Activated B cell treated with CpG ODN at 0.5 μM for 24 hours (primary cell): Measurements from ENCODE around the gene TRAPPC2. TPM values are rescaled to one million over a fixed set of nuclear protein-coding genes. Genes with fewer than 3 reads are reported as not detected.

Experiments used
- ATAC-seq: fragments of 200-7000 bp; cut with Tn5 transposase; one replicate; pipeline ENCODE4 v1.10.0; 2021; ENCODE audit warnings: low read depth, mild to moderate bottlenecking, moderate library complexity
- CTCF ChIA-PET: fragments of 350-600 bp; sonication (Branson Sonifier 250); formaldehyde crosslinking; loops from one replicate; lab custom pipeline; 2021; ENCODE audit warnings: antibody characterized with exemption; lab: Charles Lee
- POLR2A ChIA-PET: fragments of 350-600 bp; sonication (Branson Sonifier 250); formaldehyde crosslinking; loops from one replicate; lab custom pipeline; 2021; ENCODE audit warnings: antibody characterized with exemption; lab: Charles Lee
- DNase-seq: peaks from one replicate; pipeline ENCODE4 v3.0.0; 2022
- H3K27ac Mint-ChIP-seq: one replicate; pipeline ENCODE4 v1.8.0; 2020; ENCODE audit warnings: mixed read lengths
- H3K27me3 Mint-ChIP-seq: one replicate; pipeline ENCODE4 v1.8.0; 2021; ENCODE audit warnings: mixed read lengths
- H3K36me3 Mint-ChIP-seq: one replicate; pipeline ENCODE4 v1.8.0; 2021; ENCODE audit warnings: low read depth, mixed read lengths
- H3K4me1 Mint-ChIP-seq: one replicate; pipeline ENCODE4 v1.8.0; 2021; ENCODE audit warnings: mixed read lengths
- H3K4me3 Mint-ChIP-seq: one replicate; pipeline ENCODE4 v1.8.0; 2020; ENCODE audit warnings: mild to moderate bottlenecking, mixed read lengths
- H3K9me3 Mint-ChIP-seq: one replicate; pipeline ENCODE4 v1.8.0; 2020; ENCODE audit warnings: mixed read lengths
- intact Hi-C: fragments of 100-400 bp; cut with micrococcal nuclease; formaldehyde crosslinking; loops from one replicate; pipeline ENCODE4 v1.15.1; 2024
- total RNA-seq: library from RNA; stranded (reverse); gene quantifications from 2 replicates; pipeline ENCODE4 v1.2.3, GENCODE V29; 2022
- TF ChIP-seq, protein P1 (sequence below): fragments of 200-600 bp; IDR thresholded peaks from one replicate; pipeline ENCODE4 v1.8.0; 2022; ENCODE audit warnings: antibody characterized with exemption, mild to moderate bottlenecking

TRAPPC2 gene
- total RNA-seq, 1 donor from 2014 or later = 26.7 TPM

DNA sequence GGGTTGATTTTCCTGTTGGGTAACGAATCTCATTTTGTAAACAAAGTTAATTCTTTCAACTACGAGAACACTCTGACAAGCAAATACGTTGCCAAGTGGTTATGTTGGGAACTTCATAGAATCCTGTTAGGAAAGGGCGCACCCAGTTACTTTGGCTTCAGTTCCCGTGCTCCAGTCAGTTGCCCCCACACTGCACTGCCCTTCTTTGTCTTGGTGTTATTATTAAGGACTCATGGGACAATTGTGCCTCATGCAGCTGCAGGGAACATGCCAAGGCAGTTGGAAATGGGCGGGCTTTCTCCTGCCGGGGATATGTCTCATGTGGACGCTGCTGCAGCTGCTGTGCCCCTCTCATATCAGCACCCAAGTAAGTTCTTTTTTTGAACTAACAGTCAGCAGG, 29.1 kb upstream of the TRAPPC2 start:
- ATAC-seq (no peak), DNase-seq (no peak)
- intact Hi-C loops = no loop called here
- ChIA-PET CTCF (no interaction called here), POLR2A (no interaction called here)
- Mint-ChIP-seq H3K27ac (no peak overlapping the region), H3K9me3 (no peaks in the 10 kb centered on the region), H3K4me3 (no peak overlapping the region), H3K27me3 (no peaks in the 10 kb centered on the region), H3K36me3 (peaks cover 66% of the 10 kb centered on the region), H3K4me1 (peaks cover 43% of the 10 kb centered on the region)
- TF ChIP-seq, protein P1, sequence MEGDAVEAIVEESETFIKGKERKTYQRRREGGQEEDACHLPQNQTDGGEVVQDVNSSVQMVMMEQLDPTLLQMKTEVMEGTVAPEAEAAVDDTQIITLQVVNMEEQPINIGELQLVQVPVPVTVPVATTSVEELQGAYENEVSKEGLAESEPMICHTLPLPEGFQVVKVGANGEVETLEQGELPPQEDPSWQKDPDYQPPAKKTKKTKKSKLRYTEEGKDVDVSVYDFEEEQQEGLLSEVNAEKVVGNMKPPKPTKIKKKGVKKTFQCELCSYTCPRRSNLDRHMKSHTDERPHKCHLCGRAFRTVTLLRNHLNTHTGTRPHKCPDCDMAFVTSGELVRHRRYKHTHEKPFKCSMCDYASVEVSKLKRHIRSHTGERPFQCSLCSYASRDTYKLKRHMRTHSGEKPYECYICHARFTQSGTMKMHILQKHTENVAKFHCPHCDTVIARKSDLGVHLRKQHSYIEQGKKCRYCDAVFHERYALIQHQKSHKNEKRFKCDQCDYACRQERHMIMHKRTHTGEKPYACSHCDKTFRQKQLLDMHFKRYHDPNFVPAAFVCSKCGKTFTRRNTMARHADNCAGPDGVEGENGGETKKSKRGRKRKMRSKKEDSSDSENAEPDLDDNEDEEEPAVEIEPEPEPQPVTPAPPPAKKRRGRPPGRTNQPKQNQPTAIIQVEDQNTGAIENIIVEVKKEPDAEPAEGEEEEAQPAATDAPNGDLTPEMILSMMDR = no peak

DNA sequence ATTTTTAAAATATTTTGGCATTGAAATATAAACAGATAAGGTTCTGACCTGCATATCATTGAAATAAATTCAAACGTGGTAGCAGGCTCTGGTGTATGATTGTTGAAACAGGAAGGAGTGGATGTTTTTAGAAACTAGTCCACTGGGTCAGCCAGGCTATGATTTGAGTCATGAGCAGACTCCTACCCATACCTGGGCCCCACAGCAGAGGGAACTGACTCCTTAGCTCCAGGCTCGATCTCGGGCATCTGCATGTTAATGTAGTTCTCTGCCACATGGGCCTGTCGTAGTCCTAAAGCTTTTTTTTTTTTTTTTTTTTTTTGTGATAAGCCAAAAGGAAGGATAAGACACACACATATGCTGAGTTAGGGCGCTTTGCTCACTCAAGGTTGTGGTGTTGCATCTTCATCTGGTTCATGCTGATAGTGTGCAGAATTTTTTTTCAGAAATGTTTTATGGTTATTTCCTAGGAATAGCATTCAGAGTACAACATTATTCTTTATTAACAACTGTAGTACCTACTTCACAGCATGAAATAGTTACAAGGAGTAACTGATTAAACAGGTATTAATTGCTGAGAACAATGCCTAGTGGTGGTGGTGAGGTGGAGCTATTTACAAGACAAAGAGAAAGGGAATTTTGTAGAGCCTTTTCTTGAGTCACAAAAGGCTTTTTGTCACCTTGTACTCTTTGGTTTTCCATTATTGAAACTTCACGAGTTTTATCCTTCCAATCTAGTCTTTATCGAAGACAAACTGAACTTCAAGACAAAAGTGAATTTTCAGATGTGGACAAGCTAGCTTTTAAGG, 27.4 kb upstream of the TRAPPC2 start:
- Mint-ChIP-seq H3K36me3 (peaks cover 64% of the 10 kb centered on the region), H3K27me3 (no peaks in the 10 kb centered on the region), H3K4me3 (no peak overlapping the region), H3K4me1 (peaks cover 53% of the 10 kb centered on the region), H3K27ac (peak overlapping the region; percentile 66), H3K9me3 (no peaks in the 10 kb centered on the region)
- ATAC-seq = peak; percentile 32
- ChIA-PET CTCF (no interaction called here), POLR2A (interaction anchor here (0.6 to 1.8 kb wide), 4 partner anchors 25 to 268 kb away, joined by 3 to 9 read pairs (median 3); partner anchors contain the start of genes GEMIN8, OFD1 and TRAPPC2)
- no peak for DNase-seq
- intact Hi-C loops = no loop called here
- TF ChIP-seq, protein P1 = no peak

DNA sequence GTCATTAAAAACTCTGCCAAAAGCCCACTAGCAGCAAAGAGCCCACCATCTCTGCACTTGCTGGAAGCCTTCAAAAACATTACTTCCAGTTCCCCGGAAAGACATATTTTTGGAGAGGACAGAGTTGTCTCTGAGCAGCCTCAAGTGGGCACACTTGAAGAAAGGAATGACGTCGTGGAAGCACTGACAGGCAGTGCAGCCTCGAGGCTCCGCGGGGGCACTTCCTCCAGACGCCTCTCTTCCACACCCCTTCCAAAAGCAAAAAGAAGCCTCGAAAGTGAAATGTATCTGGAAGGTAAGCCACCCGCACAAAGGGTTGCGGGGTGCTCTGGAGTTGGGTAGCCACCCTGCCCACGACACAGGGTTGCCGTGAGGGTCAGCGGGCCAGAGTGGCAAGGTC, 26.0 kb upstream of the TRAPPC2 start:
- no peak for ATAC-seq
- CTCF ChIA-PET = interaction anchor here (1.0 kb wide), 1 partner anchor 11 kb away, joined by 3 read pairs; no protein-coding TSS in a partner anchor
- POLR2A ChIA-PET = interaction anchor here (1.4 to 2.0 kb wide), 3 partner anchors 18 to 26 kb away, joined by 7 to 19 read pairs (median 9); partner anchors contain the start of genes OFD1 and TRAPPC2
- Mint-ChIP-seq H3K4me1 (peaks cover 56% of the 10 kb centered on the region), H3K27me3 (no peaks in the 10 kb centered on the region), H3K4me3 (no peak overlapping the region), H3K36me3 (peaks cover 57% of the 10 kb centered on the region), H3K9me3 (no peaks in the 10 kb centered on the region), H3K27ac (peak overlapping the region; percentile 68)
- intact Hi-C loops = no loop called here
- TF ChIP-seq, protein P1 = no peak
- DNase-seq = no peak

- POLR2A ChIA-PET = interaction anchor here (0.5 to 2.0 kb wide), 5 partner anchors 9 to 804 kb away, joined by 3 to 19 read pairs (median 4); partner anchors contain the start of genes GEMIN8, OFD1 and TRAPPC2
- peak; percentile 78 for ATAC-seq
- intact Hi-C loops = loop anchor here (1.0 to 2.0 kb wide), 3 partner anchors 9 to 24 kb away; partner anchors contain the start of genes OFD1 and TRAPPC2
Observed at GRCh38 chrX:13759152-13759718, 24.8 kb upstream of the TRAPPC2 start.

More at GRCh38 chrX:13759152-13759718, 24.8 kb upstream of the TRAPPC2 start:
- CTCF ChIA-PET = interaction anchor here (1.0 to 1.3 kb wide), 3 partner anchors 10 to 100 kb away, joined by 3 to 6 read pairs (median 3); no protein-coding TSS in a partner anchor
- TF ChIP-seq, protein P1 = no peak
- no peak for DNase-seq
- Mint-ChIP-seq H3K27me3 (no peaks in the 10 kb centered on the region), H3K36me3 (peaks cover 51% of the 10 kb centered on the region), H3K9me3 (no peaks in the 10 kb centered on the region), H3K4me1 (peaks cover 57% of the 10 kb centered on the region), H3K4me3 (peak overlapping the region; percentile 32), H3K27ac (peak overlapping the region; percentile 83)
